ENCODE data around the gene MRTO4.
"Not testable (repeated sequence)": the region's sequence is repeated elsewhere in the genome, so short reads cannot be mapped to it uniquely, and the experiment has no call there.

DNA sequence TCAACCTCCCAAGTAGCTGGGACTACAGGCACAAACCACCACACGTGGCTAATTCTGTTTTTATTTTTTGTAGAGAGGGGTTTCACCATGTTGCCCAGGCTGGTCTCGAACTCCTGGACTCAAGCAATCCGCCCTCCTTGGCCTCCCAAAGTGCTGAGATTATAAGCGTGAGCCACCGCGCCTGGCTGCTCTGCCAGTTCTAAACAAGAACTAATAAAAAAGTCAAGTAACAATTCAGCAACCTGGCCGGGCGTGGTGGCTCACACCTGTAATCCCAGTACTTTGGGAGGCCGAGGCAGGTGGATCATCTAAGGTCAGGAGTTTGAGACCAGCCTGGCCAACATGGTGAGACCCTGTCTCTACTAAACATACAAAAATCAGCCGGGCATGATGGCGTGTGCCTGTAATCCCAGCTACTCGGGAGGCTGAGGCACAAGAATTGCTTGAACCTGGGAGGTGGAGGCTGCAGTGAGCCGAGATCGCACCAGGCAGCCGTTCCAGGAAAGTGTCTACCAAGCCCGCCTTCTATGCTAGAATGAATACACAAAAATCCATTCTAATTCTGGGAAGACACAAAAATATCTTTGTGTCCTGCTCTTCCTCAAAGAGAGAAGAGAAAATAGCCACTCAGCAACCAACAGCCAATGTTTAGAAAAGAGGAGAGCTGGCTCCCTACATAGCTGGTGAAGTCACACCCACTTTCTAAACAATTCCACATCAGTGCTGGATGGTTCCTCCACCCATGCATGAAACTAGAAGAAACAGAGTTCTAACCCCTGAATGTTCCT, 19.7 kb upstream of the MRTO4 start:
- TF ChIP-seq EZH2 (IDR thresholded peaks at IDR 0.05; ENCODE audit: insufficient read depth, poor library complexity, severe bottlenecking); EZH2phosphoT487 (IDR thresholded peaks at IDR 0.05; ENCODE audit: insufficient read depth, low read depth): not testable (repeated sequence)

Data from GM23248 (cell line).